Ascending aorta (tissue), 2 donors: ENCODE results near the gene MGAT1. TPM values are rescaled to one million over a fixed set of nuclear protein-coding genes. Genes with fewer than 3 reads are reported as not detected.
A peak's percentile ranks its signal among the peaks of the same experiment; 100 is the strongest.

Experiments used
- DNase-seq, 2 donors: peaks; one replicate each; pipeline ENCODE4 v3.0.0-alpha.2; 2019; ENCODE audit warnings: low spot score in 2 of 2
- H3K27ac ChIP-seq, 2 donors: fragments of 200-600 bp; sonication (generic); one replicate each; pipeline ENCODE4 v1.5.1; 2016 to 2017; ENCODE audit warnings: mild to moderate bottlenecking in 1 of 2
- H3K27me3 ChIP-seq: fragments of 200-600 bp; sonication (generic); one replicate; pipeline ENCODE4 v1.5.1; 2017
- H3K36me3 ChIP-seq, 2 donors: fragments of 200-600 bp; sonication (generic); one replicate each; pipeline ENCODE4 v1.5.1; 2016
- H3K4me1 ChIP-seq, 2 donors: fragments of 200-600 bp; sonication (generic); one replicate each; pipeline ENCODE4 v1.5.1; 2016 to 2017; ENCODE audit warnings: mild to moderate bottlenecking in 1 of 2
- H3K4me3 ChIP-seq, 2 donors: fragments of 200-600 bp; sonication (generic); one replicate each; pipeline ENCODE4 v1.5.1; 2016 to 2017; ENCODE audit warnings: mild to moderate bottlenecking in 1 of 2
- H3K9me3 ChIP-seq, 2 donors: fragments of 200-600 bp; sonication (generic); one replicate each; pipeline ENCODE4 v1.5.1; 2016
- intact Hi-C: fragments of 100-400 bp; cut with DNase I; formaldehyde crosslinking; loops from one replicate; pipeline ENCODE4 v1.15.1; 2023
- total RNA-seq: library from RNA; depleted of rRNA; stranded (reverse); fragments of >200 nt; gene quantifications from one replicate; pipeline ENCODE4 v1.1.0, GENCODE V29; 2016
- TF ChIP-seq, protein P1 (sequence below), 3 experiments: fragments of 200-600 bp in 2 of 3; fragments of 450-650 bp in 1 of 3; sonication (generic) in 2 of 3; IDR thresholded peaks; one replicate each; pipeline ENCODE4 v1.5.1; 2016 to 2019; ENCODE audit warnings: antibody characterized with exemption in 3 of 3, mild to moderate bottlenecking in 1 of 3, moderate library complexity in 1 of 3

Gene MGAT1
- total RNA-seq, 1 donor from 2014 or later = 257 TPM

DNA sequence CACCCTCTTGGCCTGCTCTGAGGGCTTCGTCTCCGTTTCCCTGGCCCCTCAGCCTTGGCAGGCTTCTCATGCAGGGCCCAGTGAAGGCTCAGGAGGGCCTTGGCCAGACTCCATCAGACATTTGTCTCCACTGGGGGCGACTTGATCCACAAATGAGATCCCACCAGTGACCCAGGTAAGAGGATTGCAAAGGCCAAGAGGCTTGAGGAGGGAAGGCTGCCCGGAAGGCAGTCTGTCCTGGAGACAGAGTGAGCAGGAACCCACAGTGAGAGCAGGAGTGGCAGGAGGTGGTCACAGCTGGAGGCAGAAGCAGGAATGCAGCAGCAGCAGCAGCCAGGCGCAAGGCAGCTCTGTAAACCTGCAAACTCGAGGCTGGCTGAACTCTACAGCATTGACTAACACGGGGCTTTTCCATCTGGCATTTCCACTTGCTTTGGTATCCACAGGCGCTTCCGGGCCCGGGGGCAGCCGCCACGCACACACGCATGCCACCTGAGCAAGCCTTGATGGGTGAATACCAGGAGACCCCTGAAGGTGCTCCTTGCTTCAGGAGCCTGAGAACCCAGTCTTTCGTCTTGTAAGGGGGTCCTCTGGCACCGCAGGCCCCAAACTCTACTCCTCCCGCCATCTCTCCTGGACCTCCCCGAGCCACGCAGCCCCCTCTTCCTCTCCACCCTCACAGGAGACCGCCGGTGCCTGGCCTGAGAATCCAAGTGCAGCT is 14.7 kb downstream of the MGAT1 start:
- Histone ChIP-seq H3K27ac (peak overlapping the region; percentile 84 to 88), H3K27me3 (no peaks in the 10 kb centered on the region), H3K4me3 (no peak overlapping the region), H3K36me3 (peaks cover 47 to 49% of the 10 kb centered on the region in 2 donors), H3K4me1 (peaks cover 18 to 30% of the 10 kb centered on the region in 2 donors), H3K9me3 (no peaks in the 10 kb centered on the region)
- intact Hi-C loops = loop anchor here (5.0 kb wide), 2 partner anchors 74 to 384 kb away; partner anchors contain the start of gene ZFP62
- no peak for DNase-seq
- TF ChIP-seq, protein P1, sequence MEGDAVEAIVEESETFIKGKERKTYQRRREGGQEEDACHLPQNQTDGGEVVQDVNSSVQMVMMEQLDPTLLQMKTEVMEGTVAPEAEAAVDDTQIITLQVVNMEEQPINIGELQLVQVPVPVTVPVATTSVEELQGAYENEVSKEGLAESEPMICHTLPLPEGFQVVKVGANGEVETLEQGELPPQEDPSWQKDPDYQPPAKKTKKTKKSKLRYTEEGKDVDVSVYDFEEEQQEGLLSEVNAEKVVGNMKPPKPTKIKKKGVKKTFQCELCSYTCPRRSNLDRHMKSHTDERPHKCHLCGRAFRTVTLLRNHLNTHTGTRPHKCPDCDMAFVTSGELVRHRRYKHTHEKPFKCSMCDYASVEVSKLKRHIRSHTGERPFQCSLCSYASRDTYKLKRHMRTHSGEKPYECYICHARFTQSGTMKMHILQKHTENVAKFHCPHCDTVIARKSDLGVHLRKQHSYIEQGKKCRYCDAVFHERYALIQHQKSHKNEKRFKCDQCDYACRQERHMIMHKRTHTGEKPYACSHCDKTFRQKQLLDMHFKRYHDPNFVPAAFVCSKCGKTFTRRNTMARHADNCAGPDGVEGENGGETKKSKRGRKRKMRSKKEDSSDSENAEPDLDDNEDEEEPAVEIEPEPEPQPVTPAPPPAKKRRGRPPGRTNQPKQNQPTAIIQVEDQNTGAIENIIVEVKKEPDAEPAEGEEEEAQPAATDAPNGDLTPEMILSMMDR (IDR thresholded peaks at IDR 0.05) = no peak

DNA sequence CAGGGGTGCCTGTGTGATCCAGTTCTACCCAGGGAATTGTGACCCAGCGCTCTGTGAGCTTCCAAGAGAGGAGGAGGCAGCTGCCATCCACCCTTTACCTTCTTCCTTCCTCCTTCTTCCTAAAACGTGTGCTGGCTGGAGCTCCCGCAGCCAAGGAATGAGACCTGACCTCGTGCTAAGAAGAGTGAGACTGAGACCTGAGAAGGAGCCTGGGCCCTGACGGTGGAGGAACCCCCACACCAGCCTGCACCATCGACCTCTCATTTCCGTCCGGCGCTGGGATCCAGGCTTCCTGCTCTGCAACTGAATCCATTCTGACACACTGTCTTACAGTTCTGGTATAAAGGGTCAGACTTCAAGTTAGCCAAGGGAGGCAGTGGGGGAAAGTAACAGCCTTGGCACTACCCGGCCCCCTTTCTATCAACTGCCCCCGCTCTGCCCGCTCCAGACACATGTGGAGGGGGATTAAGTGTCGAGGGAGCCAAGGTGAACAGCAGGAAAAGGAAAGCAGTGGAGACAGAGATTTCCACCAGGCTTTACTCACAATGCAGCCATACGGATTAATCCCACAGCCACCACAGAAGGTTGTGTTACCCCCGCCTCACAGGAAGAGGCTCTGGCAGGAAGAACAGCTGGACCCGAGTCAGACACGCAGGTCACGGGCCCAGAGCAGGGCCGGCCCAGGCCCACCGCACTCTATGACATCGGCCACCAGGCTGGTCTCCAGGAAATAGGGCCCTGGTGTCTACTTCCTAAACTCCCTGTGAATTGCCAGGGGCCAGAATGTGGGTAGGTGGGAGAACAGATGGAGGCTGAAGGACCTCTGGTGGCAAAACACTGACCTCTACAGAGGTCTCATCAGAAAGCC is 15.8 kb downstream of the MGAT1 start:
- TF ChIP-seq, protein P1 (IDR thresholded peaks at IDR 0.05) = no peak
- no peak for DNase-seq
- Histone ChIP-seq H3K9me3 (no peaks in the 10 kb centered on the region), H3K36me3 (peaks cover 36 to 38% of the 10 kb centered on the region in 2 donors), H3K4me3 (peak overlapping the region in 1 of 2 donors; percentile 43), H3K4me1 (peaks cover 18 to 30% of the 10 kb centered on the region in 2 donors), H3K27ac (peak overlapping the region; percentile 84 to 88), H3K27me3 (no peaks in the 10 kb centered on the region)
- intact Hi-C loops = loop anchor here (5.0 kb wide), 2 partner anchors 76 to 386 kb away; partner anchors contain the start of gene ZFP62

DNA sequence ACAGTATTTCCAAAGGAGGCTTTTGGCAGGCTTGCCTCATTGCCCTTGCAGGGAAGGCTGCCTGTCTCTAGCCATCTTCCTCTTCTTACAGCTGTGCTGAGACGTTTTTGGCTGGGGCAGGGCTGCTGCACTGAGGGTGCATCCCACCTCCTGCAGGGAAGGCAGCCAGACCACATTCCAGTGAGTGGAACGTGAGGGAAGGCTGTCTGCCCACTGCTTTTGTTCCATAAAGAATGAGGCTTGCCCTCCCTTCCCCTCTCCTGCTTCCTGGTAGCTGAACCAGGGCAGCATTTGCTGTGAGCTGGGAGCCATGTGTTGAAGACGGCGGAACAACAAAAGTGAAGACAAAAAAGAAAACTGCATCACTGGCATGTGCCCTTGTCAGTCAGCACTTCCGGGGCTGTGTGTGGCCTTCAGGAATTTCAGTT is 16.8 kb downstream of the MGAT1 start:
- peaks cover 18 to 30% of the 10 kb centered on the region in 2 donors for H3K4me1 ChIP-seq
- peak overlapping the region; percentile 84 to 88 for H3K27ac ChIP-seq
- TF ChIP-seq, protein P1 (IDR thresholded peaks at IDR 0.05) = no peak
- no peak for DNase-seq
- H3K4me3 ChIP-seq = peak overlapping the region; percentile 7 to 43
- H3K36me3 ChIP-seq = peaks cover 27 to 28% of the 10 kb centered on the region in 2 donors
- no peaks in the 10 kb centered on the region for H3K27me3 ChIP-seq
- intact Hi-C loops = loop anchor here (1.0 to 5.0 kb wide), 4 partner anchors 13 to 386 kb away; partner anchors contain the start of gene ZFP62
- H3K9me3 ChIP-seq = no peaks in the 10 kb centered on the region

DNA sequence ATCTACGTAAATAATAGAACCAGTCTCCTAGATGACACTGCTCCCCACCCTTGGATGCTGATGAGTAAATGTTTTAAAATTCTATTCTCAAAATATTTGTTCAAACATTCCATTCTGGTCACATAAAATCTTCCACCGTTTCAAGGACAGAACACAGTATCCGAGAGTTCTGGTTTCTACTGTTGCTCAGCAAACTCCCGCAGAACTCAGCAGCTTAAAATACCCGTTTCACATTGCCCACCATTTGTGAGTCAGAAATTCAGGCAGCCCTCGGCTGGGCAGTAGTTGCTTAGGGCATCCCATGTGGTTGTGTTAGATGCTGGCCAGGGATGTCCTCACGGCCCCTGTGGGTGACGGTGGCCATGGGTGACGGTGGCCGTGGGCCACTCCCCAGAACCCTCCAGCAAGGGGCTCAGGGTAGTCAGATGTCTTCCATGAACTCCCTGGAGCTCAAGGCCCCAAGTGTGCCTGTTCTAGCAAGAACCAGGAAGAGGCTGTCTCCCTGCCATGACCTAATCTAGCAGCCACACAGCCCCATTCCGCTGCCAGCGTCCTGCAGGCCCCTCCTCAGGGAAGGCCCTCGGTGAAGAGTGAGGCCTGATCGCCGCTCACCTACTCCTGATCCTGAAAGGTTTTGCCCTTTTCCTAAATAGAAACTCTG is 17.4 kb downstream of the MGAT1 start:
- Histone ChIP-seq H3K9me3 (no peaks in the 10 kb centered on the region), H3K27ac (peak overlapping the region; percentile 84 to 88), H3K4me3 (peak overlapping the region; percentile 7 to 43), H3K4me1 (peaks cover 18 to 30% of the 10 kb centered on the region in 2 donors), H3K36me3 (peaks cover 22 to 23% of the 10 kb centered on the region in 2 donors), H3K27me3 (no peaks in the 10 kb centered on the region)
- peak in 1 of 2 donors; percentile 82 for DNase-seq
- TF ChIP-seq, protein P1 (IDR thresholded peaks at IDR 0.05) = no peak
- intact Hi-C loops = loop anchor here (1.0 to 5.0 kb wide), 4 partner anchors 14 to 387 kb away; partner anchors contain the start of gene ZFP62
